IgD-negative memory B cell (primary cell): ENCODE results near the gene SAPCD2. TPM values are rescaled to one million over a fixed set of nuclear protein-coding genes. Genes with fewer than 3 reads are reported as not detected.

ENCODE experiments used
- H3K27ac Mint-ChIP-seq, 3 donors: one replicate each; pipeline ENCODE4 v1.8.0; 2020 to 2022; ENCODE audit warnings: mild to moderate bottlenecking in 3 of 3, mixed read lengths in 3 of 3, moderate library complexity in 1 of 3
- H3K27me3 Mint-ChIP-seq: one replicate; pipeline ENCODE4 v1.8.0; 2021; ENCODE audit warnings: mixed read lengths
- H3K36me3 Mint-ChIP-seq: one replicate; pipeline ENCODE4 v1.8.0; 2020; ENCODE audit warnings: mild to moderate bottlenecking, mixed read lengths
- H3K4me1 Mint-ChIP-seq, 3 donors: one replicate each; pipeline ENCODE4 v1.8.0; 2020 to 2022; ENCODE audit warnings: mixed read lengths in 3 of 3, mild to moderate bottlenecking in 1 of 3
- H3K4me3 Mint-ChIP-seq, 4 donors: one replicate each; pipeline ENCODE4 v1.8.0; 2020 to 2022; ENCODE audit warnings: mild to moderate bottlenecking in 4 of 4, mixed read lengths in 4 of 4, moderate library complexity in 3 of 4
- H3K9me3 Mint-ChIP-seq, 3 donors: one replicate each; pipeline ENCODE4 v1.8.0; 2020 to 2021; ENCODE audit warnings: mixed read lengths in 3 of 3, mild to moderate bottlenecking in 1 of 3
- polyA plus RNA-seq: library from polyadenylated mRNA; unstranded; fragments of 300-500 nt; fragmentation: Illumina TruSeq; gene quantifications from one replicate; pipeline ENCODE4 v1.2.3, GENCODE V29; 2021

The SAPCD2 gene
- polyA plus RNA-seq, 1 donor from 2014 or later, result 0.38 TPM

- Mint-ChIP-seq H3K27me3 (no peaks in the 10 kb centered on the region), H3K27ac (peak overlapping the region in 1 of 3 donors; percentile 53), H3K4me3 (no peak overlapping the region), H3K4me1 (peaks cover 4 to 15% (median 10%) of the 10 kb centered on the region in 3 donors), H3K9me3 (no peaks in the 10 kb centered on the region), H3K36me3 (peaks cover 3% of the 10 kb centered on the region)
Observed at GRCh38 chr9:137023583-137023991, 46.8 kb downstream of the SAPCD2 start.

- Mint-ChIP-seq H3K27ac (peak overlapping the region in 1 of 3 donors; percentile 53), H3K9me3 (no peaks in the 10 kb centered on the region), H3K4me3 (no peak overlapping the region)
Observed at GRCh38 chr9:137023157-137023556, 47.2 kb downstream of the SAPCD2 start.

GRCh38 chr9:137022662-137023008, 47.7 kb downstream of the SAPCD2 start:
- Mint-ChIP-seq H3K27ac (no peak overlapping the region), H3K4me3 (no peak overlapping the region), H3K4me1 (peaks cover 4 to 15% (median 10%) of the 10 kb centered on the region in 3 donors), H3K27me3 (no peaks in the 10 kb centered on the region), H3K9me3 (no peaks in the 10 kb centered on the region), H3K36me3 (peaks cover 3% of the 10 kb centered on the region)

More at GRCh38 chr9:137023157-137023556, 47.2 kb downstream of the SAPCD2 start:
- peaks cover 4 to 15% (median 10%) of the 10 kb centered on the region in 3 donors for H3K4me1 Mint-ChIP-seq
- H3K36me3 Mint-ChIP-seq, result peaks cover 3% of the 10 kb centered on the region
- H3K27me3 Mint-ChIP-seq, result no peaks in the 10 kb centered on the region

- Mint-ChIP-seq H3K27ac (peak overlapping the region in 1 of 3 donors; percentile 55), H3K4me3 (no peak overlapping the region), H3K27me3 (no peaks in the 10 kb centered on the region)
Observed at GRCh38 chr9:137021979-137022661, 48.2 kb downstream of the SAPCD2 start.

GRCh38 chr9:137021568-137021978, 48.8 kb downstream of the SAPCD2 start:
- H3K36me3 Mint-ChIP-seq, result peaks cover 3% of the 10 kb centered on the region
- peaks cover 4 to 11% (median 6%) of the 10 kb centered on the region in 3 donors for H3K4me1 Mint-ChIP-seq
- H3K27ac Mint-ChIP-seq, result no peak overlapping the region
- H3K27me3 Mint-ChIP-seq, result no peaks in the 10 kb centered on the region
- H3K9me3 Mint-ChIP-seq, result no peaks in the 10 kb centered on the region
- H3K4me3 Mint-ChIP-seq, result no peak overlapping the region

More at GRCh38 chr9:137021979-137022661, 48.2 kb downstream of the SAPCD2 start:
- Mint-ChIP-seq H3K36me3 (peaks cover 3% of the 10 kb centered on the region), H3K9me3 (no peaks in the 10 kb centered on the region), H3K4me1 (peaks cover 4 to 12% (median 8%) of the 10 kb centered on the region in 3 donors)

- no peak overlapping the region for H3K27ac Mint-ChIP-seq
- H3K36me3 Mint-ChIP-seq, result peaks cover 3% of the 10 kb centered on the region
- H3K4me3 Mint-ChIP-seq, result no peak overlapping the region
- peaks cover 4 to 6% (median 4%) of the 10 kb centered on the region in 3 donors for H3K4me1 Mint-ChIP-seq
- H3K9me3 Mint-ChIP-seq, result no peaks in the 10 kb centered on the region
- no peaks in the 10 kb centered on the region for H3K27me3 Mint-ChIP-seq
Observed at GRCh38 chr9:137020771-137021567, 49.4 kb downstream of the SAPCD2 start.

- H3K9me3 Mint-ChIP-seq, result no peaks in the 10 kb centered on the region
- H3K4me1 Mint-ChIP-seq, result peaks cover 0 to 1% (median 0%) of the 10 kb centered on the region in 3 donors
- H3K27me3 Mint-ChIP-seq, result no peaks in the 10 kb centered on the region
- H3K36me3 Mint-ChIP-seq, result peaks cover 3% of the 10 kb centered on the region
- H3K27ac Mint-ChIP-seq, result no peak overlapping the region
- H3K4me3 Mint-ChIP-seq, result no peak overlapping the region
Observed at GRCh38 chr9:137019891-137020683, 50.3 kb downstream of the SAPCD2 start.

GRCh38 chr9:137018761-137019559, 51.4 kb downstream of the SAPCD2 start:
- Mint-ChIP-seq H3K4me3 (no peak overlapping the region), H3K36me3 (peaks cover 3% of the 10 kb centered on the region), H3K4me1 (peaks cover 0 to 1% (median 0%) of the 10 kb centered on the region in 3 donors), H3K27me3 (no peaks in the 10 kb centered on the region), H3K9me3 (no peaks in the 10 kb centered on the region), H3K27ac (no peak overlapping the region)

- Mint-ChIP-seq H3K27ac (peak overlapping the region in 1 of 3 donors; percentile 67), H3K36me3 (peaks cover 3% of the 10 kb centered on the region), H3K4me1 (peaks cover 0 to 1% (median 0%) of the 10 kb centered on the region in 3 donors), H3K4me3 (no peak overlapping the region), H3K27me3 (no peaks in the 10 kb centered on the region), H3K9me3 (no peaks in the 10 kb centered on the region)
Observed at GRCh38 chr9:137017791-137018497, 52.4 kb downstream of the SAPCD2 start.

GRCh38 chr9:137017071-137017470, 53.3 kb downstream of the SAPCD2 start:
- no peak overlapping the region for H3K4me3 Mint-ChIP-seq
- H3K36me3 Mint-ChIP-seq, result peaks cover 3% of the 10 kb centered on the region
- no peak overlapping the region for H3K27ac Mint-ChIP-seq
- no peaks in the 10 kb centered on the region for H3K27me3 Mint-ChIP-seq
- H3K9me3 Mint-ChIP-seq, result no peaks in the 10 kb centered on the region
- H3K4me1 Mint-ChIP-seq, result peaks cover 0 to under 1% (median 0%) of the 10 kb centered on the region in 3 donors

GRCh38 chr9:137016436-137016835, 53.9 kb downstream of the SAPCD2 start:
- H3K4me1 Mint-ChIP-seq, result no peaks in the 10 kb centered on the region
- no peak overlapping the region for H3K27ac Mint-ChIP-seq
- peaks cover 3% of the 10 kb centered on the region for H3K36me3 Mint-ChIP-seq
- H3K27me3 Mint-ChIP-seq, result no peaks in the 10 kb centered on the region
- no peak overlapping the region for H3K4me3 Mint-ChIP-seq
- H3K9me3 Mint-ChIP-seq, result no peaks in the 10 kb centered on the region

- Mint-ChIP-seq H3K36me3 (peaks cover 3% of the 10 kb centered on the region), H3K4me3 (no peak overlapping the region), H3K27ac (no peak overlapping the region), H3K4me1 (no peaks in the 10 kb centered on the region), H3K27me3 (no peaks in the 10 kb centered on the region), H3K9me3 (no peaks in the 10 kb centered on the region)
Observed at GRCh38 chr9:137015976-137016375, 54.4 kb downstream of the SAPCD2 start.

GRCh38 chr9:137015540-137015930, 54.8 kb downstream of the SAPCD2 start:
- Mint-ChIP-seq H3K27ac (no peak overlapping the region), H3K9me3 (no peaks in the 10 kb centered on the region), H3K27me3 (no peaks in the 10 kb centered on the region), H3K4me3 (no peak overlapping the region), H3K36me3 (peaks cover 3% of the 10 kb centered on the region), H3K4me1 (no peaks in the 10 kb centered on the region)
